Lung microvascular endothelial cell (primary cell): ENCODE measurements around the gene IQGAP2. TPM values are rescaled to one million over a fixed set of nuclear protein-coding genes. Genes with fewer than 3 reads are reported as not detected.

Experiments
- DNase-seq, 2 donors: peaks; one replicate each; pipeline versions ENCODE4 v3.0.0 to v3.0.0-alpha.2; 2010; ENCODE audit warnings: low read depth in 2 of 2
- total RNA-seq: library from RNA; depleted of rRNA; stranded (reverse); fragments of >200 nt; gene quantifications from 2 replicates; pipeline ENCODE4 v1.2.1, GENCODE V29; 2014

IQGAP2 gene
- total RNA-seq, 1 donor from 2014 or later: 3.4 TPM

DNA sequence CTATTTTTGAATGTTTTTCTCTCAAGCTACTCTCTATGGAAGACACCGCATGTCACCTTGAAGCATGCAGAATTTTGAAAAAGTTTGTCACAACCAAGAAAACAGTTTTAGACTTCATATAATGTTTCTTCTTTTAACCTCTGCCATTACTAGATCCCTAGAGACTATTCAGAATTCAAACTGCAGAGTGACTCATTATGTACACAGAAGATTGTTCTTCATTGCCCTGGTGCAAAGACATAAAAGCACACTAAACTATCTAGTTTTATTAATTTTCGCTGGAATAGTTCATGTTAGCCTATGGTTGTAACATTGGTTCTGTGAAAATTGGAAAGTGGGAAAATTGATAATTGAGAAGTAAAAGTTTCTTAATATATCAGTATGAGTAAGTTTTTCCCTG, 201.8 kb downstream of the IQGAP2 start:
- DNase-seq: no peak

DNA sequence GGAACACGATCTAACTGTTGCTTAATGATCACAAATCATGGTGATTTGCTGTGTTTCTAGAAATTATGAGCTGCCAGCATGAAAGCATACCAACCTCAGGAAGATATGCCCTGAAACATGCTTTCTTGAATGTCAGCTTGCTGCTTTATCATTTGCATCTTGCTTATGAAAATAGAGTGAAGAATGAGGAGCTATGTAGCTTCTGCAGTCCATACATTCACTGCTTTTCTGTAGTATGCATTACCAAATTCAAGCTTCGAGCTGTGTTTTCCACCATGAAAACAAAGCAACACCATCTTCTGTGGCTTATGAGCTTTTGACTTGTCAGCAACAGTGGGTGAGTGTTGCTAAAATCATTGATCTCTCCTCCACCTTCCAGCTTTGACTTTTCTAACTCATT, 203.6 kb downstream of the IQGAP2 start:
- no peak for DNase-seq

GRCh38 chr5:76607353-76607871, 204.3 kb downstream of the IQGAP2 start:
- DNase-seq: no peak

- DNase-seq: peak; percentile 54 to 86
Observed at GRCh38 chr5:76608833-76609232, 205.7 kb downstream of the IQGAP2 start.

DNA sequence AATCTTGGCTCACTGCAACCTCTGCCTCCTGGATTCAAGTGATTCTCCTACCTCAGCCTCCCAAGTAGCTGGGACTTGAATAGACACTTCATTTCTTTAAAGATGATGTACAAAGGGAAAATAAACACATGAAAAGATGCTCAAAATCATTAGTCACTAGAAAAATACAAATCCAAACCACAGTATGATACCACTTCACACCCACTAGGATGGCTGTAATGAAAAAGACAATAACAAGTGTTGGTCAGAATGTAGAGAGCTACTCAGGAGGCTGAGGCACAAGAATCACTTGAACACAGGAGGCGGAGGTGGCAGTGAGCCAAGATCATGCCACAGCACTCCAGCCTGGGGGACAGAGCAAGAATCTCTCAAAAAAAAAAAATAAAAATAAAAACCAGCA, 207.1 kb downstream of the IQGAP2 start:
- no peak for DNase-seq

- DNase-seq: no peak
Observed at GRCh38 chr5:76612942-76613341, 209.9 kb downstream of the IQGAP2 start.

- no peak for DNase-seq
Observed at GRCh38 chr5:76615759-76616158, 212.7 kb downstream of the IQGAP2 start.

- no peak for DNase-seq
Observed at GRCh38 chr5:76616206-76616605, 213.1 kb downstream of the IQGAP2 start.

DNA sequence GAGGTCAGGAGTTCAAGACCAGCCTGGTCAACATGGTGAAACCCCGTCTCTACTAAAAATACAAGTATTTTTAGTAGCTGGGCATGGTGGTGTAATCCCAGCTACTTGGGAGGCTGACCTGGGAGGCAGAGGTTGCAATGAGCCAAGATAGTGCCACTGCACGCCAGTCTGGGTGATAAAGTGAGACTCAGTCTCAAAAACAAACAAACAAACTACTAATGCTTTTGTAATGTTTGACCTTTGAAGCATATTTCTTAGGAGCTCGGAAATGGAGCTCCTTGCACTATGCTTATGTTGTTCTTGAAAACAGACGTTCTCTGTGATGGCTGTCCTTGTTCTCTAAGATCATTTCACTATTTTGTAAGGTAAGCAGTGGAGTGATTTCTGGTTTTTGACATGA, 214.1 kb downstream of the IQGAP2 start:
- no peak for DNase-seq

DNA sequence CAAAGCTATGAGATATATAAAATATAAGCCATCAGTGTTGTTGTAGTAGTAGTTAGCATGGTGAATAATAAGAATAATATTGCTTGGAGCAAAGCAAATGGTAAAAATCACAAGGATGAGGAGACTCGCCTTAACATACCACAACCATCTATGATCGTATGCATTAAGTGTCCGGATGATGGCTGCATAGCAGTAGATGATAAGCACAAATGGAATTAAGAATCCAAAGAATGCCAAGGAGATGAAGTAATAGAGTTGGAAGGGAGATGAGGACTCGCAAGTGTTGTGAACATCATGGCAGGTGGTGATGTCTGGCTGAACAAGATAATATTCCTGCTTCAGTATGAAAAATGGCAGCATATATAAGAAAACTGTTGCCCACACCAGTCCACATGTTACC, 214.6 kb downstream of the IQGAP2 start:
- no peak for DNase-seq

- DNase-seq: no peak
Observed at GRCh38 chr5:76620166-76620565, 217.1 kb downstream of the IQGAP2 start.

GRCh38 chr5:76622076-76622475, 219.0 kb downstream of the IQGAP2 start:
- DNase-seq: no peak

GRCh38 chr5:76622973-76623596, 220.0 kb downstream of the IQGAP2 start, which contains the start of gene F2RL2:
Gene F2RL2, minus strand, starts transcription at chr5:76623403. Its CDS starts 173 bp downstream, at chr5:76623230.
- peak in 1 of 2 donors; percentile 73 for DNase-seq

DNA sequence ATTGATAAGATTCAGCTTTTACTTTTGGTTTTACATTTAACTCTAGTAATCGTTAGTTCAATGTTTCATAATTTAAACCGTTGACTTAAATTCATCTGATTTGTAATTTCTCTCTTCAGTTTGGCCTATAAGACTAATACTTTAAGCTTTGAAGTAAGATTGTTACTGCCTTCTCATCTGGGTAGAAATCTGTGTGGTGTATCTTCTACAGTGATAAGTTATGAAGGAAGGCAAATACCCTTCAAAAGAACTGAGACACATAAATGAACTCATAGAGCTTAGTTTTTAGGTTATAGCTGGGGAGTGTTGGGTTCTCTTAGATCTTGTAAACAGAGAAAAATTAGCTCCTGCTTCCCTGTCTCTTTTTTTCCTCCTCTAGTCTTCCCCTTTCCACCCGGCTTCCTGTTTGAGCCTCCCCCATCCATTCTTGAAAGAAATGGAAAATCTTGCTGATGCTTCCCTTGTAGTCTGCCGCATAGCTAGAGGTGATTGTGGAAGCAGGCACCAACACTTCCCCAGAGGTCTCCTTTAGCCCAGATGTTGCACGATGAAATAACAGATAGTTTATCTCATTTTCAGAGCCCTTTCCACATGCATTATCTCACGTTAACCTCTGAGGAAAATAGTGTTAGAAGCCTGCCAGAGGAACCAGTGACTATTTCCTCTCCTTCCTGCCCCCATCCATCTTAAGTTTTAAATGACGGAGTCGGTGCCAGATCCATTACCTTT, 222.2 kb downstream of the IQGAP2 start:
- peak in 1 of 2 donors; percentile 56 for DNase-seq

- no peak for DNase-seq
Observed at GRCh38 chr5:76626738-76627137, 223.7 kb downstream of the IQGAP2 start.

DNA sequence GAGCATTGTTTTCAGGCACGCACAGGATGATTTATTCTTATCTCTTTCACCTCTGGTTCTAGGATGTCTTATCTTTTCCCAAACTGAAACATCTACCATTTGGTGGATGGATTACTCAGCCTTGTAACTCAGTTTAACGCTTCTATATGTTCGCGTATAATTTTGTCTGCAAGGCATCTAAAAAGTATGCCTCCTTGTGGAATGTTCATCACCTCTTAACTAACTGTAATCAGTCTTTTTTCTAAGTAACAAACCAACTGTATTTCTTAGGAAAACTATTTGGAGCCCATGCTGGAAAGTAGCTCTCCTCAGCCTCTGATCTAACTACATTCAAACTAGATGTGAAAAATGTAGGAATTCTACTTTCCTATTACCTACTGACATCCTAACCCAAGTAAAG, 231.6 kb downstream of the IQGAP2 start:
- no peak for DNase-seq

- no peak for DNase-seq
Observed at GRCh38 chr5:76637490-76637889, 234.4 kb downstream of the IQGAP2 start.

DNA sequence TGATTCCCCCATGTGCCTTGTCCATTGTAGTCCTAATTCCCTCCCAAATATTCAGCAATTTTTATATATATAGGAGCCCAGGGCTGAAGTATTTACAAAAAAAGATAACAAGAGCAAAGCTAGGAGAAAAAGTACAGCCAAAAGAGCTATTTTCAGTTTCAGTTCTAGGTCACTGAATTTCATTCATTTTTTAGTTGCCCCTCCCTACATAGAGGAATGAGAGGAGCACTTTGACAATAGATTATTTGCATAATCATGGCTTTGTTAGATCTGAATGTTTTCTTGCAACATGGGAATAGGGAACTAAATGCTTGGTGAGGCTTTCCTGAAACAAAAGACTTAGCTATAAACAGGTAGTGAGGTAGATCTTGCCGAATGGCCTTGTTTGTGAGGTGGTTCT, 235.4 kb downstream of the IQGAP2 start:
- DNase-seq: no peak

- DNase-seq: peak; percentile 77 to 86
Observed at GRCh38 chr5:76641514-76642120, 238.5 kb downstream of the IQGAP2 start.

- peak in 1 of 2 donors; percentile 77 for DNase-seq
Observed at GRCh38 chr5:76642390-76643040, 239.4 kb downstream of the IQGAP2 start.

GRCh38 chr5:76643371-76643770, 240.3 kb downstream of the IQGAP2 start:
- DNase-seq: no peak

DNA sequence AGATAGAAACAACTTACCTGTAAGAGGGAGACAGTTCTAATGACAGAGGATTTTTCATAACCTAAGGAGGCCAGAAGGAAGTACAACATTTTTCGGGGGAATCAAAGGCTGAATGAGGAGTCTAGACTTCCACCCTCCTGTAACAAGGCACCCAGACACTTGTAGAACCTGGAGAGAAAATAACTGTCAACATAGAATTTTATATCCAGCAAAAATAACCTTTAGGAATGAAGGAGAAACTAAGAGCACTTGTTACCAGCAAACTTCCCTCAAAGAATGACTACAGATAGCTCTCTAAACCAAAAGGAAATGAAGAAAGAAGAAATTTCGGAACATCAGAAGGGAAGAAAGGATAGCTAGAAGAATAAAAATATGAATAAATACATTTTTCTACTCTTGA, 246.1 kb downstream of the IQGAP2 start:
- DNase-seq: no peak
